MM.1S (cell line): ENCODE measurements around the gene ADAP1.

Source experiments
- DNase-seq: peaks from one replicate; pipeline ENCODE4 v3.0.0-alpha.2; 2015
- H2AFZ ChIP-seq: fragments of 300-600 bp; sonication (generic); 2 replicates; pipeline ENCODE4 v1.6.0; 2016; ENCODE audit warnings: antibody characterized with exemption, low read length
- H3F3A ChIP-seq: fragments of 300-600 bp; sonication (generic); 2 replicates; pipeline ENCODE4 v1.6.1; 2016; ENCODE audit warnings: mild to moderate bottlenecking, antibody characterized with exemption, low read length, moderate library complexity, mixed read lengths; ENCODE audit not compliant: insufficient read depth
- H3K27ac ChIP-seq: fragments of 300-600 bp; sonication (generic); 2 replicates; pipeline ENCODE4 v1.5.1; 2016; ENCODE audit warnings: mild to moderate bottlenecking, low read length
- H3K27me3 ChIP-seq: fragments of 300-600 bp; sonication (generic); replicated peaks from 2 replicates; pipeline ENCODE4 v1.6.0; 2016; ENCODE audit warnings: low read length; ENCODE audit not compliant: insufficient read depth
- H3K36me3 ChIP-seq: fragments of 300-600 bp; sonication (generic); replicated peaks from 2 replicates; pipeline ENCODE4 v1.6.1; 2016; ENCODE audit warnings: mild to moderate bottlenecking, low read length, mixed read lengths; ENCODE audit not compliant: insufficient read depth
- H3K4me1 ChIP-seq: fragments of 300-600 bp; sonication (generic); 2 replicates; pipeline ENCODE4 v1.6.1; 2016; ENCODE audit warnings: low read length, mixed read lengths
- H3K4me2 ChIP-seq: fragments of 300-600 bp; sonication (generic); 2 replicates; pipeline ENCODE4 v1.6.0; 2016; ENCODE audit warnings: low read depth, low read length
- H3K4me3 ChIP-seq: fragments of 300-600 bp; sonication (generic); 2 replicates; pipeline ENCODE4 v1.5.1; 2016; ENCODE audit warnings: low read length, mixed read lengths
- H3K79me2 ChIP-seq: fragments of 300-600 bp; sonication (generic); 2 replicates; pipeline ENCODE4 v1.6.1; 2016; ENCODE audit warnings: mixed run types, low read length, mixed read lengths
- H3K9ac ChIP-seq: fragments of 300-600 bp; sonication (generic); 2 replicates; pipeline ENCODE4 v1.6.1; 2016; ENCODE audit warnings: low read length, mixed read lengths
- H3K9me2 ChIP-seq: fragments of 300-600 bp; sonication (generic); replicated peaks from 2 replicates; pipeline ENCODE4 v1.6.1; 2016; ENCODE audit warnings: mild to moderate bottlenecking, low read length, mixed read lengths; ENCODE audit not compliant: insufficient read depth
- H3K9me3 ChIP-seq: fragments of 300-600 bp; sonication (generic); replicated peaks from 2 replicates; pipeline ENCODE4 v1.6.1; 2016; ENCODE audit warnings: mild to moderate bottlenecking, low read length, mixed read lengths; ENCODE audit not compliant: insufficient read depth
- H4K20me1 ChIP-seq: fragments of 300-600 bp; sonication (generic); 2 replicates; pipeline ENCODE4 v1.6.1; 2016; ENCODE audit warnings: mild to moderate bottlenecking, low read length, moderate library complexity, mixed read lengths; ENCODE audit not compliant: insufficient read depth
- CTCF ChIP-seq: fragments of 300-600 bp; sonication (generic); IDR thresholded peaks from 2 replicates; pipeline ENCODE4 v1.5.1; 2016; ENCODE audit warnings: antibody characterized with exemption, low read length, mixed read lengths
- EZH2 ChIP-seq: fragments of 300-600 bp; sonication (generic); optimal IDR thresholded peaks from 2 replicates; pipeline ENCODE3; 2017; ENCODE audit warnings: low read depth, mild to moderate bottlenecking, antibody characterized with exemption, low read length, mixed read lengths
- EZH2phosphoT487 ChIP-seq: fragments of 300-600 bp; sonication (generic); IDR thresholded peaks from 2 replicates; pipeline ENCODE4 v1.6.1; 2018; ENCODE audit warnings: antibody characterized with exemption, low read length

Gene ADAP1

DNA sequence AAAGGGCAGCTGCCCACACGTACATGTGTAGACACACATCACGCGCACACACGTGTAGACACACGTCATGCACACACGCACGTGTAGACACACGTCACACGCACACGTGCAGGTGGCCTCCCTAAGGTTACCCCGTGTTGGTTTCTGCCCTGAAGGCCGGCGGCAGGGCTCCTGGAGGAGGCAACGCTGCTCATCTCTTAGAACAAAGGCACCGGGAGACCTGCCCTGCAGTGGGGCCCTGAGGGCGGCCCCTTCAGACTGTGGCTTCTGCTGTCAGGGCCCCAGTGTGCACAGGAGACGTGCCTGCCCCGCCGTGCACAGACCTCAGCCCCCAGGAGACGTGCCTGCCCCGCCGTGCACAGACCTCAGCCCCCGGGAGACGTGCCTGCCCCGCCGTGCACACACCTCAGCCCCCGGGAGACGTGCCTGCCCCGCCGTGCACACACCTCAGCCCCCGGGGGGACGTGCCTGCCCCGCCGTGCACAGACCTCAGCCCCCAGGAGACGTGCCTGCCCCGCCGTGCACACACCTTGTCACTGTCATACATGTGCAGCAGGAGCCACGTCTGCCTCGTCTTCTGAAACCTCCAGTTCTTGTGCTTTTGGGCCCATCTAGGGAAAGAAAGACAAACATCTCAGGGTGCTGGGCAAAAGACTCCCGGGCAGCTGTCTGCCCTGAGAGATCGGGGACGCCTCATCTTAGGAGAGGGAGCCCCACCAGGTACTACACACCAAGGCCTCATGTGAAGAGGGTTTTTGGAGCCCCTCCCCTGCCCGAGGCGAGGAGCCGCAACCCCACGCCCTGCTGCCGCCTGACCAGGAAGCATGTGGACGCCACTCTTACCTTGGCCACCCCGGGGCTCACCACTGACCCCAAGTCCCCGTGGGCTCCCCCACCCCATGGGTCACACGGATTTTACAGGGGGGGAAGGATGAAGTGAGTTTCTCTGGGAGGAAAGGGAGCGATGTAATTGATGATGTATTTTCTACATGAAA, 45.8 kb upstream of the ADAP1 start:
- no peak for DNase-seq
- TF ChIP-seq EZH2phosphoT487 (no peak), CTCF (no peak), EZH2 (no peak)
- no peak overlapping the region for H3K4me2 ChIP-seq
- H2AFZ ChIP-seq: no peak overlapping the region
- H3K9ac ChIP-seq: no peak overlapping the region
- no peaks in the 10 kb centered on the region for H3K4me1 ChIP-seq
- no peaks in the 10 kb centered on the region for H3K27me3 ChIP-seq
- H3K27ac ChIP-seq: no peak overlapping the region
- no peaks in the 10 kb centered on the region for H3K36me3 ChIP-seq
- no peaks in the 10 kb centered on the region for H3K9me3 ChIP-seq
- H3K9me2 ChIP-seq: no peaks in the 10 kb centered on the region
- H4K20me1 ChIP-seq: no peaks in the 10 kb centered on the region
- H3K4me3 ChIP-seq: no peak overlapping the region
- H3K79me2 ChIP-seq: no peaks in the 10 kb centered on the region
- H3F3A ChIP-seq: no peaks in the 10 kb centered on the region

DNA sequence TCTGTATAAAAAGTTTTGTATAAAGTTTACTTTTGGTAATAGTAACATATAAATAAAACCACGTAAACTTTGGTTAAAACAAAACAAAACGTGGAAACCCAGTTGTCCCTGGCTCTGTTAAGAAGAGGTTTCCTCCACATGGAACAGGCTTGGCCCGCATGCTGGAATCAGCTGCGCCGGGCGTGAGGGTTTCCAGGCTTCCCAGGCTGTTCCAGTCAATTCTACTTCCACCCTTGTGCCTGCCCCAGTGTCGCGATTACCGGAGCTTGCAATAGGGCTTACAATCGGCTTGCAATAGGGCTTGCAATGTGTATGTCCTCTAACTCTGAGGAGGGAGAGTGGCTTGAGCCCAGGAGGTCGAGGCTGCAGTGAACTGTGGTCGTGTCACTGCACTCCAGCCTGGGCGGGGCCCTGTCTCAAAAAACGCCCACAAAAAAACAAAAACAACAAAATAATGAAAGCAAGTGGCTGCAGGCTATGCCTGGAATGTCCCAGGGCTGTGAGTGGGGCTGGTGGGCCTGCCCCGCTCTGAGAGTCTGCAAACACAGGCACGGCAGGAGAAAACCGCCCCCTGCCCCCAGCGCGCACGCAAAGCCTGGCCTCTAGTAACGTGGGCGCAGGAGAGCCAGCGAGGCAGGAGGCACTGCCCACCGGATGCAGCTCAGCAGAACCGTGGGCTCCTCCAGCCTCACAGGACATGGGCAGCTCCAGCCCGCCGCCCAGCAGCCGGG, 44.8 kb upstream of the ADAP1 start:
- TF ChIP-seq CTCF: no peak
- no peak for TF ChIP-seq EZH2phosphoT487
- no peak for TF ChIP-seq EZH2
- no peak overlapping the region for H3K9ac ChIP-seq
- no peaks in the 10 kb centered on the region for H3K79me2 ChIP-seq
- H3K4me2 ChIP-seq: no peak overlapping the region
- no peak for DNase-seq
- H3F3A ChIP-seq: no peaks in the 10 kb centered on the region
- no peaks in the 10 kb centered on the region for H3K9me2 ChIP-seq
- H2AFZ ChIP-seq: no peak overlapping the region
- no peaks in the 10 kb centered on the region for H3K9me3 ChIP-seq
- H3K4me3 ChIP-seq: no peak overlapping the region
- no peaks in the 10 kb centered on the region for H3K36me3 ChIP-seq
- no peaks in the 10 kb centered on the region for H4K20me1 ChIP-seq
- no peaks in the 10 kb centered on the region for H3K4me1 ChIP-seq
- H3K27ac ChIP-seq: no peak overlapping the region
- H3K27me3 ChIP-seq: no peaks in the 10 kb centered on the region

DNA sequence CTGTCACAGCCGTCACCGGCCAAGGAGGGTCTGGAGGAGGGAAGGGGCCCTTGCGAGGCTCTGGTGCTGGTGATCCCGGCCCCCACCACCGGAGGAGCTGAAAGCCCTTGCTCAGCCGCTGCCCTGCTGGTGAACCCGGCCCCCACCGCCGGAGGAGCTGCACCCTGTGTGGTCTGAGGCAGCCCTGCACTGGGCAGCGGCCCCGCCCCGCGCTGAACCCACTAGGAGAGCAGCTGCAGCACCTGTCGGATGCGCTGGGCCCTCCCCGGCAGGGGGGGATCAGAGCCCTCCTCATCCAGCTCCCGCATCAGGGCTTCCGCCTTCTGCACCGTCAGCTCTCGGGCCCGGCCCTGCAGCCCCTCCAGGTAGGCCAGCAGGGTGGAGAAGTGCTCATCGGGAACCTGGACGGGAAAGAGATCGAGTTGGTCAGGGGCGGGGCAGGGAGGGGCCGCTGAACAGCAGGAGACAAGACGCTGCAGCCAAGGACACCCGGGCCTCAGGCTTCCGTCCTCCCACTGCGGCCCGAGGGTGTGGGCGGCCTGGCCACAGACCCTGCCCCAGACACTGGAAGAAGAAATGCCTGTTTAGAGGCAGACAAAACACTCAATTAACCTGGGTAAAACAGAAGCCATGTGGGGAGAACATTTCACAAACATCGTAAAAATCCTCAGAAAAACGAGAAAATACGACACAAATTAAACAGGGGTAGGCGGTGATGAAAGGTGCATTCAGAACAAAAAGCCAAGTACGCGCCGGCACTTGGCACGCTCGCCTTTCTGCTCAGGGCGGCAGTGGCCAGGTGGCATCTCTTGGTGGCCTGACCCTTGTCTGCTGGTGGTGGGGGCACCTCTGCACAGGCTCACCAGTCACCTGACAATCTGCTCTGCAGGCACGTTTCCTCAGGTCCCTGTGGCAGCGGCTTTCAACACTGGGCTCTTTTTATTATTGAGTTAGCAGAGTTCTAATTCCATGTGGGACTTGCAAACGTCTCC, 43.2 kb upstream of the ADAP1 start:
- Histone ChIP-seq H4K20me1 (no peaks in the 10 kb centered on the region), H2AFZ (no peak overlapping the region), H3K4me2 (no peak overlapping the region), H3K4me1 (no peaks in the 10 kb centered on the region), H3K9me3 (no peaks in the 10 kb centered on the region), H3K36me3 (no peaks in the 10 kb centered on the region), H3F3A (no peaks in the 10 kb centered on the region), H3K79me2 (no peaks in the 10 kb centered on the region), H3K27me3 (no peaks in the 10 kb centered on the region), H3K27ac (no peak overlapping the region), H3K4me3 (no peak overlapping the region), H3K9ac (no peak overlapping the region), H3K9me2 (no peaks in the 10 kb centered on the region)
- no peak for DNase-seq
- TF ChIP-seq CTCF: no peak
- no peak for TF ChIP-seq EZH2
- no peak for TF ChIP-seq EZH2phosphoT487
